Endothelial cell (in vitro differentiated cells): ENCODE data around the gene GTF2B. TPM values are rescaled to one million over a fixed set of nuclear protein-coding genes. Genes with fewer than 3 reads are reported as not detected.
A peak's percentile ranks its signal among the peaks of the same experiment; 100 is the strongest.
"Not testable (repeated sequence)": the region's sequence is repeated elsewhere in the genome, so short reads cannot be mapped to it uniquely, and the experiment has no call there.

Experiments used
- DNase-seq: peaks from one replicate; pipeline ENCODE4 v3.0.0; 2021; ENCODE audit warnings: low spot score
- H3K27ac Mint-ChIP-seq: one replicate; pipeline ENCODE4 v1.8.0; 2021; ENCODE audit warnings: mixed read lengths, inconsistent platforms; ENCODE audit not compliant: unreplicated experiment
- H3K27me3 Mint-ChIP-seq: one replicate; pipeline ENCODE4 v1.8.0; 2021; ENCODE audit warnings: mild to moderate bottlenecking, moderate library complexity, mixed read lengths, inconsistent platforms; ENCODE audit not compliant: unreplicated experiment
- H3K36me3 Mint-ChIP-seq: one replicate; pipeline ENCODE4 v1.8.0; 2021; ENCODE audit warnings: mild to moderate bottlenecking, low read depth, mixed read lengths, inconsistent platforms; ENCODE audit not compliant: unreplicated experiment
- H3K4me1 Mint-ChIP-seq: one replicate; pipeline ENCODE4 v1.8.0; 2021; ENCODE audit warnings: mild to moderate bottlenecking, mixed read lengths, inconsistent platforms; ENCODE audit not compliant: unreplicated experiment
- H3K4me3 Mint-ChIP-seq: one replicate; pipeline ENCODE4 v1.8.0; 2021; ENCODE audit warnings: mild to moderate bottlenecking, mixed read lengths, inconsistent platforms; ENCODE audit not compliant: unreplicated experiment
- H3K9me3 Mint-ChIP-seq: one replicate; pipeline ENCODE4 v1.8.0; 2021; ENCODE audit warnings: mixed read lengths, inconsistent platforms; ENCODE audit not compliant: unreplicated experiment
- total RNA-seq: library from RNA; stranded (reverse); fragmentation: NEBNext Ultra II Directional; extraction: Animal tissue kit (Norgen Biotek cat#: 25700); gene quantifications from one replicate; pipeline ENCODE4 v1.2.1, GENCODE V29; 2021; ENCODE audit not compliant: unreplicated experiment
- TF ChIP-seq, protein P1 (sequence below): fragments of 200-600 bp; sonication (generic); IDR thresholded peaks from one replicate; pipeline ENCODE4 v1.5.0; 2021; ENCODE audit warnings: antibody characterized with exemption; ENCODE audit not compliant: unreplicated experiment

Gene GTF2B
- total RNA-seq, 1 donor from 2014 or later = 25.6 TPM

DNA sequence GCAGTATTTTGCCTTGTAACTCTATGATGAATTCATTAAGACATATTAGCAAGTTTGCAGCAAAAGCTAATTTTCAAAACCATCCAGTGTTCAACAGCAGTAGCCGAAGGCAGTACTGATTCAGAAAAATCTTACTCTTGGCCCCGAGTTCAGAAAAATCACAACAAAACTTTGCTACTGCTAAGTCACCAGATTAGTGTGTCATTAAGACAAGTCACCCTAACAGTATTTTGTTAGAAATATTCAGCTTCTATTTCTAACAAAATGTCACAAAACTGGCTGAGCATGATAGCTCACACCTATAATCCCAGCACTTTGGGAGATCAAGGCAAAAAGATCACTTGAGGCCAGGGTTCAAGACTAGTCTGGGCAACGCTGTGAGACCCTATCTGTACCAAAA, 8.2 kb downstream of the GTF2B start:
- Mint-ChIP-seq H3K27ac (no peak overlapping the region), H3K36me3 (peaks cover 11% of the 10 kb centered on the region), H3K4me3 (no peak overlapping the region), H3K4me1 (no peaks in the 10 kb centered on the region), H3K27me3 (peaks cover 3% of the 10 kb centered on the region), H3K9me3 (no peaks in the 10 kb centered on the region)
- TF ChIP-seq, protein P1, sequence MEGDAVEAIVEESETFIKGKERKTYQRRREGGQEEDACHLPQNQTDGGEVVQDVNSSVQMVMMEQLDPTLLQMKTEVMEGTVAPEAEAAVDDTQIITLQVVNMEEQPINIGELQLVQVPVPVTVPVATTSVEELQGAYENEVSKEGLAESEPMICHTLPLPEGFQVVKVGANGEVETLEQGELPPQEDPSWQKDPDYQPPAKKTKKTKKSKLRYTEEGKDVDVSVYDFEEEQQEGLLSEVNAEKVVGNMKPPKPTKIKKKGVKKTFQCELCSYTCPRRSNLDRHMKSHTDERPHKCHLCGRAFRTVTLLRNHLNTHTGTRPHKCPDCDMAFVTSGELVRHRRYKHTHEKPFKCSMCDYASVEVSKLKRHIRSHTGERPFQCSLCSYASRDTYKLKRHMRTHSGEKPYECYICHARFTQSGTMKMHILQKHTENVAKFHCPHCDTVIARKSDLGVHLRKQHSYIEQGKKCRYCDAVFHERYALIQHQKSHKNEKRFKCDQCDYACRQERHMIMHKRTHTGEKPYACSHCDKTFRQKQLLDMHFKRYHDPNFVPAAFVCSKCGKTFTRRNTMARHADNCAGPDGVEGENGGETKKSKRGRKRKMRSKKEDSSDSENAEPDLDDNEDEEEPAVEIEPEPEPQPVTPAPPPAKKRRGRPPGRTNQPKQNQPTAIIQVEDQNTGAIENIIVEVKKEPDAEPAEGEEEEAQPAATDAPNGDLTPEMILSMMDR = no peak
- DNase-seq = no peak

DNA sequence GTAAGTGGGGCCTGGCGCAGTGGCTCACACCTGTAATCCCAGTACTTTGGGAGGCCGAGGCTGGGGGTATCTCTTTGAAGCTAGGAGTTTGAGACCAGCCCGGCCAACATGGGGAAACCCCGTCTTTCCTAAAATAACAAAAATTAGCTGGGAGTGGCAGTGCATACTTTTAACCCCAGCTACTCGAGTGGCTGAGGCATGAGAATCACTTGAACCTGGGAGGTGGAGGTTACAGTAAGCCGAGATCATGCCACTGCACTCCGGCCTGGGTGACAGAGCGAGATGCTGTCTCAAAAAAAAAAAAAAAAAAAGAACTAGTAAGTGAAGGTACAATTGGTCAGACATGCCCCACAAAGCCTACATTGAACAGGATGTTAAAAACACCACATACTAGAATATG, 10.7 kb downstream of the GTF2B start:
- not testable (repeated sequence) for H3K9me3 Mint-ChIP-seq, H3K36me3 Mint-ChIP-seq, DNase-seq, H3K27ac Mint-ChIP-seq, H3K4me3 Mint-ChIP-seq, H3K4me1 Mint-ChIP-seq, H3K27me3 Mint-ChIP-seq

DNA sequence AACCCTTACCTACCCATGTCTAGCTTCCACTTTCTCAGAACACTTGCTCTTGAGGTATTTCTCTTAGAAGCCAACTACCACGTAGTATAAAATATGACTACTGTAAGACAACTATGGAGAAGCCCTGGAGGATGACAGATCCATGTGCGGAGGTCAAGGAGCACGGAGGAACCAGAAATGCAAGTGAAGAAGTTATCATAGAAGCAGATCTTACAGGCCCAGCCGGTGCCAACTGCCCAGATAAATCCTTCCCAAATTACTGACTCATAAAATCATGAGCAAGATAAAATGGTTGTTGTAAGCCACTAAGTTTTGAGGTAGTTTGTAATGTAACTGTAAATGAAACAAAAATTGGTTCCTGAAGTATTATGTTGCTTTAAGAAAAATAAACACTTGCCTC, 12.6 kb downstream of the GTF2B start:
- no peak overlapping the region for H3K27ac Mint-ChIP-seq
- no peaks in the 10 kb centered on the region for H3K9me3 Mint-ChIP-seq
- peaks cover 7% of the 10 kb centered on the region for H3K36me3 Mint-ChIP-seq
- H3K4me1 Mint-ChIP-seq = peaks cover 6% of the 10 kb centered on the region
- DNase-seq = no peak
- H3K27me3 Mint-ChIP-seq = no peaks in the 10 kb centered on the region
- TF ChIP-seq, protein P1 = no peak
- no peak overlapping the region for H3K4me3 Mint-ChIP-seq

DNA sequence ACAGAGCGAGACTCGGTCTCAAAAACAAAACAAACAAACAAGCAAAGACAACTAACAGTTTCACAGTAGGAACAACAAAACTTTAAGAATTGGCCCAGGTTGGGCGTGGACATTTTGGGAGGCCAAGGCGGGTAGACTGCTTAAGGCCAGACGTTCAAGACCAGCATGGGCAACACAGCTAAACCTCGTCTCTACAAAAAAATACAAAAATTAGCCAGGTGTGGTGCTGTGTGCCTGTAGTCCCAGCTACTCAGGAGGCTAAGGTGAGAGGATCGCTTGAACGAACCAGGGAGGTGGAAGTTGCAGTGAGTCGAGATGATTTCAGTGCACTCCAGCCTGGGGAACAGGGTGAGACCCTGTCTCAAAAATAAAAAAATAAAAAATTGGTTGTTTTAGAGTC, 13.5 kb downstream of the GTF2B start:
- H3K27me3 Mint-ChIP-seq = no peaks in the 10 kb centered on the region
- peaks cover 7% of the 10 kb centered on the region for H3K4me1 Mint-ChIP-seq
- H3K27ac Mint-ChIP-seq = no peak overlapping the region
- no peak overlapping the region for H3K4me3 Mint-ChIP-seq
- no peaks in the 10 kb centered on the region for H3K9me3 Mint-ChIP-seq
- DNase-seq = no peak
- TF ChIP-seq, protein P1 = no peak
- peaks cover 7% of the 10 kb centered on the region for H3K36me3 Mint-ChIP-seq

DNA sequence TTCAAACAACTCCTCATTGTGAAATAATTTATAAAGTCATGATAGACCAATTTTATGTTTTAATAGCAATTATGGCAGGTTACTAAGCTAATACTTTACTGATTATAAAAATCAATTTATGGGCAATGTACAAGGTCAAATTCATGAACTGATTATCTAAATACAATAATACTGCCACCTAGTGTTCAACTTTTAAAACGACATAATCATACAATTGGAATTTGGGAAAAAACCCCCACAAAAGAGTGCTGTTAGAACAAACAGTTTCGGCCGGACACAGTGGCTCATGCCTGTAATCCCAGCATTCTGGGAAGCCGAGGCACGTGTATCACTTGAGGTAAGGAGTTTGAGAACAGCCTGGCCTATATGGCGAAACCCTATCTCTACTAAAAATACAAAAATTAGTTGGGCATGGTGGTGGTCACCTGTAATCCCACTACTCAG, 14.0 kb downstream of the GTF2B start:
- TF ChIP-seq, protein P1 = peak; percentile 91
- Mint-ChIP-seq H3K9me3 (no peaks in the 10 kb centered on the region), H3K27me3 (no peaks in the 10 kb centered on the region), H3K36me3 (peaks cover 7% of the 10 kb centered on the region), H3K27ac (no peak overlapping the region), H3K4me1 (peaks cover 7% of the 10 kb centered on the region), H3K4me3 (no peak overlapping the region)
- DNase-seq = no peak
